ENCODE results near the gene WBP2. TPM values are rescaled to one million over a fixed set of nuclear protein-coding genes. Genes with fewer than 3 reads are reported as not detected.
A peak's percentile ranks its signal among the peaks of the same experiment; 100 is the strongest.

The WBP2 gene
- total and polyA plus RNA-seq, 2 of the 8 experiments (the other 6 are each of a cell fraction or from before 2014, with no cell fraction given), result 48.2 to 71.2 TPM

DNA sequence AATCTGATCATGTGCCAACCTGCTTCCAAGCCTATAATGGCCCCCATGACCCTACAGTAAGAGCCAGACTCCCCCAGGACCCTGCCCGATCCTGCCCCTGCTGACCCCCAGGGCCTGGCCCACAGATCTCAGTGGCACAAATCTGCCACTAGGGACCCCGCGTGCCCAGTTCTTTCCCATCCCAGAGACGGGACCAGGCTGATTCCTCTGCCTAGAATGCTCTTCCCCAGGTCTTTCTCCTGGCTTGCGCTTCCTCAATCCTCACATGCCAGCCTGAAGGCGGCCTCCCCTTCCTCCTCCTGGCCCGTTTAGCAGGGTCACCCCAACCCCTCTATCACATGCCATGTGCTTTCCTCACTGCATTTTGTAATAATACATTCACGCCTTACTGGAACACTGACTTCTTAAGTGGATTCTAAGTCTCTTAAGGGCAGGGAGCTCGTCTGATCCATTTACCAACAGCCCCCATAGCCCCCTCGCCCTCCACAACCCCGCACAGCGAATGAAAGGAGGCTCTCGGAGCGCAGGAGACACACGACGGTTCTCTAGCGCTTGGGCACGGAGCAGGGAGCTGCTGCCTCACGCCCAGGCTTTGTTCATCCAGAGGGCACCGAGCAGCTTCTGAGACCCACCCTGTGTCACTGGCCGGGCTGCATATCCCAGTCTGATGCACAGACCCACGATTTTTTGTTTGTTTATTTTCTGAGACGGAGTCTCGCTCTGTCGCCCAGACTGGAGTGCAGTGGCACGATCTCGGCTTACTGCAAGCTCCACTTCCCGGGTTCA lies 40.4 kb upstream of the WBP2 start (continued):
- peak; percentile 45; the same call in 1 of the 2 replicates for TF ChIP-seq TEAD4 (IDR thresholded peaks at IDR 0.05; ENCODE audit: low read depth, low read length)
- no peak for TF ChIP-seq KDM1A (IDR thresholded peaks at IDR 0.05; ENCODE audit: borderline replicate concordance, low read length)
- peak; percentile 23 to 25; a peak in 2 of 4 replicates for TF ChIP-seq RAD21 (IDR thresholded peaks at IDR 0.05 in 1 of 2, conservative IDR thresholded peaks at IDR 0.05 in 1 of 2; ENCODE audit: low read depth in 2 of 2, low read length in 2 of 2)
- TF ChIP-seq SP4 (IDR thresholded peaks at IDR 0.05; ENCODE audit: low read length), result no peak
- no peak for TF ChIP-seq HDAC2 (IDR thresholded peaks at IDR 0.05; ENCODE audit: borderline replicate concordance in 1 of 2, low read depth in 2 of 2, low read length in 2 of 2)
- no peak for TF ChIP-seq CHD2 (IDR thresholded peaks at IDR 0.05; ENCODE audit: low read length)
- no peak for TF ChIP-seq JUN (IDR thresholded peaks at IDR 0.05; ENCODE audit: low read depth, low read length)
- TF ChIP-seq POLR2AphosphoS5 (IDR thresholded peaks at IDR 0.05; ENCODE audit: low read depth, low read length), result peak; percentile 31; the same call in 1 of the 2 replicates
- no peak for TF ChIP-seq ZNF274 (IDR thresholded peaks at IDR 0.05; ENCODE audit: borderline replicate concordance, extremely low read depth, low read length)
- TF ChIP-seq EP300 (IDR thresholded peaks at IDR 0.05; ENCODE audit: borderline replicate concordance in 1 of 2, low read depth in 2 of 2, low read length in 2 of 2), result no peak
